ENCODE data around the gene TEX38.

- TF ChIP-seq YY1 (IDR thresholded peaks at IDR 0.05; ENCODE audit: low read depth): no peak
- no peak for TF ChIP-seq EP300 (IDR thresholded peaks at IDR 0.05; ENCODE audit: borderline replicate concordance)
- no peak for TF ChIP-seq ZBTB7A (IDR thresholded peaks at IDR 0.05; ENCODE audit: low read depth)
- no peak for TF ChIP-seq REST (IDR thresholded peaks at IDR 0.05; ENCODE audit: low read depth)
These were observed 15.0 kb upstream of the TEX38 start for GRCh38 chr1:46656643-46657042.

All from Ishikawa (cell line).